Vagina (tissue), 2 donors: ENCODE results near the gene MTERF2.

ENCODE experiments used
- CTCF ChIP-seq, 3 experiments: fragments of 450-650 bp in 2 of 3; fragments of 200-600 bp in 1 of 3; sonication (generic) in 1 of 3; IDR thresholded peaks; one replicate each; pipeline ENCODE4 v1.5.1; 2017 to 2019; ENCODE audit warnings: antibody characterized with exemption in 3 of 3, mild to moderate bottlenecking in 2 of 3, moderate library complexity in 2 of 3
- POLR2A ChIP-seq, 2 donors: fragments of 450-650 bp; IDR thresholded peaks; one replicate each; pipeline ENCODE4 v1.6.1; 2017; ENCODE audit warnings: antibody characterized with exemption in 2 of 2, mild to moderate bottlenecking in 2 of 2, moderate library complexity in 2 of 2

GRCh38 chr12:107033758-107034739 is 47.1 kb upstream of the MTERF2 start:
- TF ChIP-seq CTCF (IDR thresholded peaks at IDR 0.05) (no peak), POLR2A (IDR thresholded peaks at IDR 0.05) (no peak)
